ENCODE data around the gene AIRE. TPM values are rescaled to one million over a fixed set of nuclear protein-coding genes. Genes with fewer than 3 reads are reported as not detected.
A peak's percentile ranks its signal among the peaks of the same experiment; 100 is the strongest.

The AIRE gene
- total and polyA plus RNA-seq, 2 donors (not counting 1 experiment from before 2014, with no cell fraction given), result not detected

DNA sequence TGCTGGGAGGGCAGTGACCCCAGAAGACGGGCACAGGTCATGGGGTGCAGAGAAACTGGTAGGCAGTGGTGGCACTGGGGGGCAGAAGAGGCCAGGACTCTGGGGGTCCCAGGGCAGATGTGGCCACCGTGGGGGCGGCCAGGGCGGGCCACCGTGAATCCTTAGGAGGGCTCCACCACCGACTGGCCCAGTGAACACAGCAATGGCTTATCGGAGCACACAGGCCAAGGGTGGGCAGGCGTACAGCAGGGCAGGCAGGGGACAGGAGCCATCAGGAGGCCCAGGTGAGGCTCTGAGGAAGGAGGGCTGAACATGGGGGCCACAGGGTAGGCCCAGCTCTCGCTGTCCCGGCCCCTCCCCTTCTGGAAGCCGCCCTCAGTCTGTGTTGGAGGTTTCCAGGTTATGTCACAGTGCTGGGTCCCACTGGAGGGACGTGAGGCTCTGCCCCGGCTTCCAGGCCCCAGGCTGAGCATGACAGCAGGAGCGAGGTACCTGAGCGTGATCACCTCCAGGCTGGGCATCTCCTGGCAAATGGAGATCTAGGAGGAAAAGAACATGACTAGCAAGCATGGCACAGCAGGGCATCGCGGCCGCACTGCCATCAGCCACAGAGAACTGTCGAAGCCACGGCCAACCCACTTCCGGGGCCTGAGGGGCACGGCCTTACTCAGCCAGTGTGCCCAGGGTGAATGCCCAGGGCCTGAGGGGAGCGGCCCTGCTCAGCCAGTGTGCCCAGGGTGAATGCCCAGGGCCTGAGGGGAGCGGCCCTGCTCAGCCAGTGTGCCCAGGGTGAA, 49.8 kb downstream of the AIRE start:
- TF ChIP-seq EZH2 (IDR thresholded peaks at IDR 0.05; ENCODE audit: low read length, missing control alignments), result no peak
- TF ChIP-seq, protein P1, sequence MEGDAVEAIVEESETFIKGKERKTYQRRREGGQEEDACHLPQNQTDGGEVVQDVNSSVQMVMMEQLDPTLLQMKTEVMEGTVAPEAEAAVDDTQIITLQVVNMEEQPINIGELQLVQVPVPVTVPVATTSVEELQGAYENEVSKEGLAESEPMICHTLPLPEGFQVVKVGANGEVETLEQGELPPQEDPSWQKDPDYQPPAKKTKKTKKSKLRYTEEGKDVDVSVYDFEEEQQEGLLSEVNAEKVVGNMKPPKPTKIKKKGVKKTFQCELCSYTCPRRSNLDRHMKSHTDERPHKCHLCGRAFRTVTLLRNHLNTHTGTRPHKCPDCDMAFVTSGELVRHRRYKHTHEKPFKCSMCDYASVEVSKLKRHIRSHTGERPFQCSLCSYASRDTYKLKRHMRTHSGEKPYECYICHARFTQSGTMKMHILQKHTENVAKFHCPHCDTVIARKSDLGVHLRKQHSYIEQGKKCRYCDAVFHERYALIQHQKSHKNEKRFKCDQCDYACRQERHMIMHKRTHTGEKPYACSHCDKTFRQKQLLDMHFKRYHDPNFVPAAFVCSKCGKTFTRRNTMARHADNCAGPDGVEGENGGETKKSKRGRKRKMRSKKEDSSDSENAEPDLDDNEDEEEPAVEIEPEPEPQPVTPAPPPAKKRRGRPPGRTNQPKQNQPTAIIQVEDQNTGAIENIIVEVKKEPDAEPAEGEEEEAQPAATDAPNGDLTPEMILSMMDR (conservative IDR thresholded peaks at IDR 0.05 in 1 of 2, IDR thresholded peaks at IDR 0.05 in 1 of 2; ENCODE audit: low read depth in 1 of 2, low read length in 2 of 2), result no peak

DNA sequence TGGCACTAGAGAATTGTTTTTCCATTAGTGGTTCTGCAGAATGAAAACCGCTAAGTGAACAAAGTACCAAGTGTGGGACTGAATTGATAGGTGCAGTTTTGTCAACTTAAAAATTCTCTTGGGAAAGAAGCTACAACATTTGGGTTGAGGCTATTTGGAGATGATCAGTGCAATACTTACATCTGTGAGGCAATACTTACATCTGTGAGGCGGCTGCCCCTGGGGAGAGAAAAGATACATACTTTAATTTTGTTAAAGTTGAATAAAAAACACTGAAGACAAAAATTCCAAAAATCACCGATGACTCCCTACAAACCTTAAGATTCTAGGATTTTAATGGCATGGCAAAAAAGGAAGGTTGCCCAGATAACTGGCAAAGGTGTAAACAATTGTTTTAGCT, 51.8 kb downstream of the AIRE start:
- Histone ChIP-seq H3K79me2 (ENCODE audit: control insufficient read depth, insufficient read depth, low read length) (no peaks in the 10 kb centered on the region), H3K4me1 (ENCODE audit: control insufficient read depth, extremely low read depth, insufficient read depth, low read length) (peaks cover 9% of the 10 kb centered on the region), H3K9me3 (ENCODE audit: control insufficient read depth, insufficient read depth, low read depth, low read length) (no peaks in the 10 kb centered on the region), H2AFZ (ENCODE audit: low read length) (no peak overlapping the region), H3K36me3 (ENCODE audit: control insufficient read depth, insufficient read depth, low read length) (peaks cover 2% of the 10 kb centered on the region), H3K9ac (ENCODE audit: insufficient read depth, low read length) (no peak overlapping the region), H3K4me3 (replicated peaks in 1 of 4; ENCODE audit: control extremely low read depth in 1 of 4, insufficient read depth in 1 of 4, low read depth in 3 of 4, low read length in 4 of 4) (no peak overlapping the region), H3K27me3 (ENCODE audit: control insufficient read depth, insufficient read depth, low read length) (no peaks in the 10 kb centered on the region), H3K4me2 (ENCODE audit: extremely low read depth, insufficient read depth, low read length) (no peak overlapping the region), H3K27ac (ENCODE audit: insufficient read depth, low read length) (no peak overlapping the region), H4K20me1 (ENCODE audit: control insufficient read depth, extremely low read depth, insufficient read depth, low read length) (no peaks in the 10 kb centered on the region)
- TF ChIP-seq, protein P1 (conservative IDR thresholded peaks at IDR 0.05 in 1 of 2, IDR thresholded peaks at IDR 0.05 in 1 of 2; ENCODE audit: low read depth in 1 of 2, low read length in 2 of 2), result no peak
- TF ChIP-seq EZH2 (IDR thresholded peaks at IDR 0.05; ENCODE audit: low read length, missing control alignments), result no peak
- peak in 1 of 2 donors; percentile 33 for DNase-seq (ENCODE audit: low read depth in 2 of 2)

More for the DNA sequence above, 49.8 kb downstream of the AIRE start:
- no peak overlapping the region for H2AFZ ChIP-seq (ENCODE audit: low read length)
- H3K9me3 ChIP-seq (ENCODE audit: control insufficient read depth, insufficient read depth, low read depth, low read length), result no peaks in the 10 kb centered on the region
- H3K36me3 ChIP-seq (ENCODE audit: control insufficient read depth, insufficient read depth, low read length), result peaks cover 2% of the 10 kb centered on the region
- H3K27me3 ChIP-seq (ENCODE audit: control insufficient read depth, insufficient read depth, low read length), result no peaks in the 10 kb centered on the region
- no peak overlapping the region for H3K4me3 ChIP-seq (replicated peaks in 1 of 4; ENCODE audit: control extremely low read depth in 1 of 4, insufficient read depth in 1 of 4, low read depth in 3 of 4, low read length in 4 of 4)
- H3K9ac ChIP-seq (ENCODE audit: insufficient read depth, low read length), result no peak overlapping the region
- H3K4me1 ChIP-seq (ENCODE audit: control insufficient read depth, extremely low read depth, insufficient read depth, low read length), result peaks cover 9% of the 10 kb centered on the region
- H3K79me2 ChIP-seq (ENCODE audit: control insufficient read depth, insufficient read depth, low read length), result no peaks in the 10 kb centered on the region
- H3K4me2 ChIP-seq (ENCODE audit: extremely low read depth, insufficient read depth, low read length), result no peak overlapping the region
- H3K27ac ChIP-seq (ENCODE audit: insufficient read depth, low read length), result no peak overlapping the region
- H4K20me1 ChIP-seq (ENCODE audit: control insufficient read depth, extremely low read depth, insufficient read depth, low read length), result no peaks in the 10 kb centered on the region
- DNase-seq (ENCODE audit: low read depth in 2 of 2), result no peak

DNA sequence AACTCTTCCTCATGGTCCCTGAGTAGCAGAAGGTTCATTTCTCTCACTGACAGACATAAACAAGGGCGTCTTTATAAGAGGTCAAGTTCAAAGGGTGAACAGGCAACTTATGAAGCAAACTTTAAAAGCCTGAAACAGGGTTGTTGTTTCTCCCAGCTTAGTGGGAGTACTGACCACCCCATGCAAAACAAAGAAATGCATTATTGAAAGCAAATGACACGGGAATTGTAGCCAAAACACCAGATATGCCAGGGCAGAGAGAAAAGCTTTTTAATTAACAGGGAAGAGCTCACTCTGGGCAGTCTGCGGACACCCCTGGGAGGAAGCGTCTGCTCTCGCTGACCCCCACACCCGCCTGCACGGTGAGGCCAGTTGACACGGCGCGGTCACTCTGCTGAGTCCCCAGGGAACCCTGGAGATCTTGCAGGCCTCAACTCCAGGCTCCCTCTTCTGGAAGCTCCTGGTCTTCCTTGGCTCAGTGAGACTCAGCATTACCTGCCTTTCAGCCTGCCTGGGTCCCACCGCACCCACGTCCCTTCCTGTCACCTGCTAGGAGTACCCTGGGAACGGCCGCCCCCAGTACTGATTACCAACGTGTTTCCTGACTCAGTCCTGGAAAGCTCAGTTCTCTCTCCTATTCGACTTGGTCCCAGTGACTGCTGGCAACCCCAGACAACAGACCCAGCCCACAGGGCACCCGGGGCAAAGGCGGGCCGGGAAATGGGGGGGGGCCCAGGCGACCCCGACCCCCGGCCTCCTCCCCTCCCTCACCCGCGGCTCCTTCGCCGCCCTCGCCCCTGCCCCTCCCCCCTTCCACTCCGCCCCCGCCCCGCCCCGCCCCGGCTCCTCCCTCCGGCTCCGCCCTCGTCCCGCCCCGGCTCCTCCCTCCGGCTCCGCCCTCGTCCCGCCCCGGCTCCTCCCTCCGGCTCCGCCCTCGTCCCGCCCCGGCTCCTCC, 52.5 kb downstream of the AIRE start:
- peak; percentile 58 to 64 for DNase-seq (ENCODE audit: low read depth in 2 of 2)
- Histone ChIP-seq H2AFZ (ENCODE audit: low read length) (peak overlapping the region; percentile 43), H3K9me3 (ENCODE audit: control insufficient read depth, insufficient read depth, low read depth, low read length) (no peaks in the 10 kb centered on the region), H3K4me2 (ENCODE audit: extremely low read depth, insufficient read depth, low read length) (peak overlapping the region; percentile 93), H3K4me3 (replicated peaks in 1 of 4; ENCODE audit: control extremely low read depth in 1 of 4, insufficient read depth in 1 of 4, low read depth in 3 of 4, low read length in 4 of 4) (peak overlapping the region; percentile 37 to 60 (median 50)), H3K4me1 (ENCODE audit: control insufficient read depth, extremely low read depth, insufficient read depth, low read length) (peaks cover 9% of the 10 kb centered on the region), H3K27ac (ENCODE audit: insufficient read depth, low read length) (peak overlapping the region; percentile 34), H3K27me3 (ENCODE audit: control insufficient read depth, insufficient read depth, low read length) (no peaks in the 10 kb centered on the region), H3K9ac (ENCODE audit: insufficient read depth, low read length) (no peak overlapping the region), H4K20me1 (ENCODE audit: control insufficient read depth, extremely low read depth, insufficient read depth, low read length) (no peaks in the 10 kb centered on the region), H3K36me3 (ENCODE audit: control insufficient read depth, insufficient read depth, low read length) (peaks cover 2% of the 10 kb centered on the region), H3K79me2 (ENCODE audit: control insufficient read depth, insufficient read depth, low read length) (no peaks in the 10 kb centered on the region)
- no peak for TF ChIP-seq EZH2 (IDR thresholded peaks at IDR 0.05; ENCODE audit: low read length, missing control alignments)
- TF ChIP-seq, protein P1 (conservative IDR thresholded peaks at IDR 0.05 in 1 of 2, IDR thresholded peaks at IDR 0.05 in 1 of 2; ENCODE audit: low read depth in 1 of 2, low read length in 2 of 2), result peak; percentile 33 to 46

Data from fibroblast of lung (primary cell).